Testis (tissue), 3 donors: Measurements from ENCODE around the gene PPP2R2C. TPM values are rescaled to one million over a fixed set of nuclear protein-coding genes. Genes with fewer than 3 reads are reported as not detected.

Experiments used
- DNase-seq: peaks from one replicate; pipeline ENCODE4 v3.0.0-alpha.2; 2019
- H3K27ac ChIP-seq, 2 donors: fragments of 200-600 bp; sonication (generic); one replicate each; pipeline ENCODE4 v1.5.1; 2019
- H3K27me3 ChIP-seq: fragments of 200-600 bp; sonication (generic); one replicate; pipeline ENCODE4 v1.5.1; 2019
- H3K36me3 ChIP-seq: fragments of 200-600 bp; sonication (generic); one replicate; pipeline ENCODE4 v1.5.1; 2017; ENCODE audit warnings: low read depth; ENCODE audit errors: missing control alignments
- H3K4me1 ChIP-seq: fragments of 200-600 bp; sonication (generic); one replicate; pipeline ENCODE4 v1.5.1; 2019
- H3K4me3 ChIP-seq, 2 donors: fragments of 200-600 bp; sonication (generic); one replicate each; pipeline ENCODE4 v1.5.1; 2017 to 2019
- H3K9me3 ChIP-seq: fragments of 200-600 bp; sonication (generic); one replicate; pipeline ENCODE4 v1.5.1; 2017
- POLR2A ChIP-seq: fragments of 450-650 bp; IDR thresholded peaks from one replicate; pipeline ENCODE4 v1.6.1; 2017; ENCODE audit warnings: antibody characterized with exemption, mild to moderate bottlenecking, moderate library complexity
- whole genome bisulfite sequencing, 2 donors: methylation state at CpG; one replicate each; pipeline ENCODE4 v1.1.5; 2018; 5-methylcytosine and 5-hydroxymethylcytosine counted together
- intact Hi-C: fragments of 100-400 bp; cut with DNase I; formaldehyde crosslinking; loops from one replicate; pipeline ENCODE4 v1.15.1; 2023; ENCODE audit warnings: low total_unique reads
- polyA plus RNA-seq: library from polyadenylated mRNA; stranded (reverse); fragments of 350-450 nt; fragmentation: Illumina TruSeq; extraction: RNeasy Lipid Tissue Mini Kit (QIAGEN cat#74804); gene quantifications from one replicate; pipeline ENCODE4 v1.2.3, GENCODE V29; 2014; ENCODE audit warnings: low read depth, low replicate concordance; ENCODE audit not compliant: insufficient read depth
- total RNA-seq, 2 donors: library from RNA; depleted of rRNA; stranded (reverse); fragments of >200 nt; gene quantifications; one replicate each; pipeline ENCODE4 v1.2.3, GENCODE V29; 2016
- TF ChIP-seq, protein P1 (sequence below), 3 experiments: fragments of 450-650 bp in 2 of 3; fragments of 200-600 bp in 1 of 3; sonication (generic) in 1 of 3; IDR thresholded peaks; one replicate each; pipeline ENCODE4 v1.5.1; 2016 to 2019; ENCODE audit warnings: antibody characterized with exemption in 3 of 3, mild to moderate bottlenecking in 2 of 3, moderate library complexity in 1 of 3

Gene PPP2R2C
- total and polyA plus RNA-seq, 3 donors from 2014 or later = 7.9 to 20.4 (median 13.1) TPM

DNA sequence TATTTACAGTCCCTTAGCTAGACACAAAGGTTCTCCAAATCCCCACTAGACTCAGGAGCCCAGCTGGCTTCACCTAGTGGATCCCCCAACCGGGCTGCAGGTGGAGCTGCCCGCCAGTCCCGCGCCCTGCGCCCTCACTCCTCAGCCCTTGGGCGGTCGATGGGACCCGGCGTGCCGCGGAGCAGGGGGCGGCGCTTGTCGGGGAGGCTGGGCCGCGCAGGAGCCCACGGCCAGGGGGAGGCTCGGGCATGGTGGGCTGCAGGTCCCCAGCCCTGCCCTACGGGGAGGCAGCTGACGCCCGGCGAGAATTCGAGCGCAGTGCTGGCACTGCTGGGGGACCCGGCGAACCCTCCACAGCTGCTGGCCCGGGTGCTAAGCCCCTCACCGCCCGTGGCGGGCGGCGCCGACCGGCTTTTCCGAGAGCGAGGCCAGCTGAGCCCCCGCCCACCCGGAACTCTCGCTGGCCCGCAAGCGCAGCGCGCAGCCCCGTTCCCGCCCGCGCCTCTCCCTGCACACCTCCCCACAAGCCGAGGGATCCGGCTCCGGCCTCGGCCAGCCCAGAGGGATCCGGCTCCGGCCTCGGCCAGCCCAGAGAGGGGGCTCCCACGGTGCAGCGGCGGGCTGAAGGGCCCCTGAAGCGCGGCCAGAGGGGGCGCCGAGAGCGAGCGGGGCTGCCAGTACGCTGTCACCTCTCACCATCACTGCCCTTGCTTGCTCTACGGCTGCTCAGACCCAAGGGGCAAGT lies 163.3 kb downstream of the PPP2R2C start:
- H3K4me1 ChIP-seq = peaks cover 6% of the 10 kb centered on the region
- 4 to 15% methylated on average over 41 to 46 of the region's 65 CpGs for WGBS, 2 donors
- TF ChIP-seq, protein P1, sequence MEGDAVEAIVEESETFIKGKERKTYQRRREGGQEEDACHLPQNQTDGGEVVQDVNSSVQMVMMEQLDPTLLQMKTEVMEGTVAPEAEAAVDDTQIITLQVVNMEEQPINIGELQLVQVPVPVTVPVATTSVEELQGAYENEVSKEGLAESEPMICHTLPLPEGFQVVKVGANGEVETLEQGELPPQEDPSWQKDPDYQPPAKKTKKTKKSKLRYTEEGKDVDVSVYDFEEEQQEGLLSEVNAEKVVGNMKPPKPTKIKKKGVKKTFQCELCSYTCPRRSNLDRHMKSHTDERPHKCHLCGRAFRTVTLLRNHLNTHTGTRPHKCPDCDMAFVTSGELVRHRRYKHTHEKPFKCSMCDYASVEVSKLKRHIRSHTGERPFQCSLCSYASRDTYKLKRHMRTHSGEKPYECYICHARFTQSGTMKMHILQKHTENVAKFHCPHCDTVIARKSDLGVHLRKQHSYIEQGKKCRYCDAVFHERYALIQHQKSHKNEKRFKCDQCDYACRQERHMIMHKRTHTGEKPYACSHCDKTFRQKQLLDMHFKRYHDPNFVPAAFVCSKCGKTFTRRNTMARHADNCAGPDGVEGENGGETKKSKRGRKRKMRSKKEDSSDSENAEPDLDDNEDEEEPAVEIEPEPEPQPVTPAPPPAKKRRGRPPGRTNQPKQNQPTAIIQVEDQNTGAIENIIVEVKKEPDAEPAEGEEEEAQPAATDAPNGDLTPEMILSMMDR (IDR thresholded peaks at IDR 0.05) = peak in 1 of 3 experiments; percentile 6
- TF ChIP-seq POLR2A = no peak
- no peaks in the 10 kb centered on the region for H3K27me3 ChIP-seq
- peak; percentile 60 for DNase-seq
- no peaks in the 10 kb centered on the region for H3K36me3 ChIP-seq
- H3K9me3 ChIP-seq = no peaks in the 10 kb centered on the region
- intact Hi-C loops = no loop called here
- peak overlapping the region; percentile 56 to 74 for H3K4me3 ChIP-seq
- peak overlapping the region; percentile 6 to 54 for H3K27ac ChIP-seq

DNA sequence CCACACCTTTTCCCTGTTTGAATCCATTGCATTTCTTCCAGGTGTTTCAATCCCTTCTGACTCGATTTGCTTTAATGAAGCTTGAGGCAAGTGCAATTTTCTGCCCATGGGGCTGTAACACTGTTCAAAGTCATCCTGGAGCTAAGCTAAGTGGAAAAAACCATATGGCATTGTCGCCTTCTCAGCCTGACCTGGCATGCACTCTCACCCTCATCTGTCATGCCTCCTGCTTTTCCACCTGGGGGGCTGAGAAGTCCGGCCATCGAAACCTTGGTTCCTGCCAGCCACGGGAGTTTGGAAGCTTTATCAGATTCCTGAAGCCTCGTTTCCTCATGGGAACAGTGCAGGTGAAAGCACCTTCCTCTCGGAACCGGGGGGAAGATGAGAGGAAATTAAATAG lies 164.5 kb downstream of the PPP2R2C start:
- Histone ChIP-seq H3K27ac (no peak overlapping the region), H3K9me3 (no peaks in the 10 kb centered on the region), H3K27me3 (no peaks in the 10 kb centered on the region), H3K4me3 (no peak overlapping the region), H3K4me1 (peaks cover 6% of the 10 kb centered on the region), H3K36me3 (no peaks in the 10 kb centered on the region)
- 49 to 66% methylated on average over 8 of the region's 8 CpGs for WGBS, 2 donors
- intact Hi-C loops = no loop called here
- TF ChIP-seq POLR2A = no peak
- TF ChIP-seq, protein P1 (IDR thresholded peaks at IDR 0.05) = no peak
- no peak for DNase-seq

DNA sequence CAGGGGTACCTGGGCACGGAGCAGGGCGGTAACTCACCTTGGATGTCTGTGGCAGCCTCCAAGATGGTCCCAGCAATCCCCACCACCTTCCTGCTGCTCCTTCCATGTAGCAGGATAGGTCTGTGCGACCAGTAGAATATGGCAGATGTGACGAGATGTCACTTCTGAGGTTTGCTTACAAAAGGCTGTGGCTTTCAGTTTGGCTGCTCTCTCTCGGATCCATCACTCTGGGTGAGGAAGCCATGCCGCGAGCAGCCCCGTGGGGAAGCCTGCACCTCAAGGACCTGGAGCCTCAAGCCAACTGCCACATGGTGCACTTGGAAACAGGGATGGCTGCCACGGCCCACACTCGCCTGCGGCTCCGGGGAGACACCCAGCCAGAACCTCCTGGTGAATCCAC lies 165.2 kb downstream of the PPP2R2C start:
- no peaks in the 10 kb centered on the region for H3K36me3 ChIP-seq
- no peak overlapping the region for H3K27ac ChIP-seq
- intact Hi-C loops = no loop called here
- DNase-seq = no peak
- TF ChIP-seq POLR2A = no peak
- TF ChIP-seq, protein P1 (IDR thresholded peaks at IDR 0.05) = no peak
- peaks cover 6% of the 10 kb centered on the region for H3K4me1 ChIP-seq
- H3K4me3 ChIP-seq = no peak overlapping the region
- H3K9me3 ChIP-seq = no peaks in the 10 kb centered on the region
- no peaks in the 10 kb centered on the region for H3K27me3 ChIP-seq
- WGBS, 2 donors = 64 to 81% methylated on average over 5 to 12 of the region's 12 CpGs

DNA sequence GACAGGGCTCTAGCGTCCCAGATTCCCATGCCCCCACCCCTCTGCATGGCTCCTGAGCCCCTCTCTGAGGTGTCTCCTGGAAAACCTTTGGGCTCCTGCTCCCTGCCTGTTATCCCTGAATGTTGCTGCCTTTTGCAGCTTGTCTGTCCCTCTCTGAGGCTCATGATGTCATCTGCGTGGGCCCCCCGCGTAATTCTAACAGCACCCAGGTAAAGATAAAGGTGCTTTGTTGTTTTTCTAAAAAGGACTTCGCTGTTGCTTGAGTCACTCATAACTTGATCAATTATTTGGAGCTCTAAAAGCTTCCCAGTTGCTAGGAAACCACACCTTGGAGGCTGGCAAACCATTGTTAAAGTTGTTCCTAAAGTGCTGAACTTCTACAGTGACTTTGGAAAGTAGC lies 166.1 kb downstream of the PPP2R2C start:
- intact Hi-C loops = no loop called here

More for the DNA sequence above, 166.1 kb downstream of the PPP2R2C start:
- no peaks in the 10 kb centered on the region for H3K36me3 ChIP-seq
- 77 to 88% methylated on average over 4 to 5 of the region's 5 CpGs for WGBS, 2 donors
- H3K27me3 ChIP-seq = no peaks in the 10 kb centered on the region
- H3K4me1 ChIP-seq = peaks cover 6% of the 10 kb centered on the region
- no peak overlapping the region for H3K4me3 ChIP-seq
- H3K9me3 ChIP-seq = no peaks in the 10 kb centered on the region
- TF ChIP-seq, protein P1 (IDR thresholded peaks at IDR 0.05) = no peak
- TF ChIP-seq POLR2A = no peak
- DNase-seq = no peak
- no peak overlapping the region for H3K27ac ChIP-seq
